ENCODE results near the gene ARHGAP8.

- TF ChIP-seq CTCF (IDR thresholded peaks at IDR 0.05) (no peak), POLR2A (IDR thresholded peaks at IDR 0.05) (no peak)
Observed at GRCh38 chr22:44773082-44773481, 20.7 kb downstream of the ARHGAP8 start.
